GM21619 (cell line): Measurements from ENCODE around the gene BTBD9.
"Not testable (repeated sequence)": the region's sequence is repeated elsewhere in the genome, so short reads cannot be mapped to it uniquely, and the experiment has no call there.

Experiments
- ATAC-seq: cut with Tn5 transposase; IDR thresholded peaks from one replicate; pipeline ENCODE4 v1.9.1; 2021; ENCODE audit not compliant: unreplicated experiment

The BTBD9 gene

GRCh38 chr6:38133932-38134703, 505.6 kb downstream of the BTBD9 start:
- no peak for ATAC-seq

GRCh38 chr6:38131527-38131965, 508.2 kb downstream of the BTBD9 start:
- no peak for ATAC-seq

DNA sequence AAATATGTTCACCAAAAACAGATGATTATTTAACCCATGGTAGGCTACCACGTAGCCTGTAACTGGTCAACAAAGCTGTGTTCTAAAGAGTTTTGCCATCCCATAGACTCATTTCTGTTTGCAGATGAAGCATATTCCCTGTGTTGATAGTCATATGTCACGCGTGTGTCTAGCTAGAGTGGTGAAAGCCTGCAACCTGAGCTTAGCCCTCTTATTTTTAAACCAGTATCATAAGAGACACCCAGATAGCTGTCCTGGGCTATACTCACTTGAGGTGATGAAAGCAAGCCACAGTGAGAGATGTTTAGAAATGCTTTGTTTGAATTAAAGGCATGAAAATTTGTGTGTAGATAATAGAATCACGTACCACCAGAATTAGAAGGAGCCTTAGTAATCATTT, 512.4 kb downstream of the BTBD9 start:
- ATAC-seq, result no peak

- not testable (repeated sequence) for ATAC-seq
Measured at GRCh38 chr6:38124224-38124926, 515.4 kb downstream of the BTBD9 start.

DNA sequence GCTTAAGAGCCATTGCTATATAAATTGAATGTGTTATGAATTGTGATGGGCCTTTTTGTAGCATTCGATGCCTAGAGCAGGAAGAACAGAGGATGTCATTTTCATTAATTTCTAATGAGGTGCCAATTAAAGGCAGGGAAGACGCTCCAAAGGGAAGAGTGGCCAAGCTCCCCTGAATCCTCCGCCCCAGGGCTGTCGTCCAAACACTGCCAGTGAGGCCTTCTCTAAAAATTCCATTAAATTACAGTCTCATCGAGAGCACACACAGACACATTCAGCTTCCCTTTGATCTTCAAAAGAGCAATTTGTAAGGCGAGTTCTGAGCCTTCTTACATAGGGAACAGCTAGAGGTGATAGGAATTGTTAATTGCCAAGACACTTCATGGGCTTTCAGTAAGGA, 520.2 kb downstream of the BTBD9 start:
- ATAC-seq, result no peak

GRCh38 chr6:38118791-38119365, 520.9 kb downstream of the BTBD9 start:
- no peak for ATAC-seq
